Measurements from ENCODE around the gene PTPN2. TPM values are rescaled to one million over a fixed set of nuclear protein-coding genes. Genes with fewer than 3 reads are reported as not detected.

The PTPN2 gene
- total RNA-seq, 1 donor from 2014 or later = 23.9 TPM

- Mint-ChIP-seq H3K9me3 (ENCODE audit: unreplicated experiment) (no peaks in the 10 kb centered on the region), H3K4me3 (ENCODE audit: unreplicated experiment) (no peak overlapping the region), H3K4me1 (ENCODE audit: unreplicated experiment) (peaks cover 4% of the 10 kb centered on the region), H3K36me3 (ENCODE audit: low read depth, unreplicated experiment) (no peaks in the 10 kb centered on the region), H3K27me3 (ENCODE audit: unreplicated experiment) (no peaks in the 10 kb centered on the region), H3K27ac (ENCODE audit: unreplicated experiment) (no peak overlapping the region)
- no peak for DNase-seq (ENCODE audit: low spot score)
- no peak for TF ChIP-seq CTCF (IDR thresholded peaks at IDR 0.05; ENCODE audit: unreplicated experiment)
Observed at GRCh38 chr18:12786669-12787068, 97.4 kb downstream of the PTPN2 start.

GRCh38 chr18:12783524-12783923 lies 100.5 kb downstream of the PTPN2 start:
- H3K27me3 Mint-ChIP-seq (ENCODE audit: unreplicated experiment) = peaks cover 4% of the 10 kb centered on the region
- DNase-seq (ENCODE audit: low spot score) = no peak
- no peak for TF ChIP-seq CTCF (IDR thresholded peaks at IDR 0.05; ENCODE audit: unreplicated experiment)
- no peak overlapping the region for H3K27ac Mint-ChIP-seq (ENCODE audit: unreplicated experiment)
- peaks cover 4% of the 10 kb centered on the region for H3K4me1 Mint-ChIP-seq (ENCODE audit: unreplicated experiment)
- no peak overlapping the region for H3K4me3 Mint-ChIP-seq (ENCODE audit: unreplicated experiment)
- no peaks in the 10 kb centered on the region for H3K36me3 Mint-ChIP-seq (ENCODE audit: low read depth, unreplicated experiment)
- no peaks in the 10 kb centered on the region for H3K9me3 Mint-ChIP-seq (ENCODE audit: unreplicated experiment)

GRCh38 chr18:12782521-12782920 lies 101.5 kb downstream of the PTPN2 start:
- no peak for DNase-seq (ENCODE audit: low spot score)
- no peaks in the 10 kb centered on the region for H3K9me3 Mint-ChIP-seq (ENCODE audit: unreplicated experiment)
- no peak overlapping the region for H3K4me3 Mint-ChIP-seq (ENCODE audit: unreplicated experiment)
- H3K27ac Mint-ChIP-seq (ENCODE audit: unreplicated experiment) = no peak overlapping the region
- TF ChIP-seq CTCF (IDR thresholded peaks at IDR 0.05; ENCODE audit: unreplicated experiment) = no peak
- peaks cover 8% of the 10 kb centered on the region for H3K27me3 Mint-ChIP-seq (ENCODE audit: unreplicated experiment)
- H3K36me3 Mint-ChIP-seq (ENCODE audit: low read depth, unreplicated experiment) = no peaks in the 10 kb centered on the region
- H3K4me1 Mint-ChIP-seq (ENCODE audit: unreplicated experiment) = peaks cover 4% of the 10 kb centered on the region

- Mint-ChIP-seq H3K27ac (ENCODE audit: unreplicated experiment) (no peak overlapping the region), H3K9me3 (ENCODE audit: unreplicated experiment) (no peaks in the 10 kb centered on the region), H3K36me3 (ENCODE audit: low read depth, unreplicated experiment) (no peaks in the 10 kb centered on the region), H3K27me3 (ENCODE audit: unreplicated experiment) (peaks cover 13% of the 10 kb centered on the region), H3K4me1 (ENCODE audit: unreplicated experiment) (peaks cover 4% of the 10 kb centered on the region), H3K4me3 (ENCODE audit: unreplicated experiment) (no peak overlapping the region)
- DNase-seq (ENCODE audit: low spot score) = no peak
- no peak for TF ChIP-seq CTCF (IDR thresholded peaks at IDR 0.05; ENCODE audit: unreplicated experiment)
Observed at GRCh38 chr18:12779456-12779855, 104.6 kb downstream of the PTPN2 start.

GRCh38 chr18:12779043-12779442 lies 105.0 kb downstream of the PTPN2 start:
- H3K27ac Mint-ChIP-seq (ENCODE audit: unreplicated experiment) = no peak overlapping the region
- no peak overlapping the region for H3K4me3 Mint-ChIP-seq (ENCODE audit: unreplicated experiment)
- no peak for DNase-seq (ENCODE audit: low spot score)
- H3K36me3 Mint-ChIP-seq (ENCODE audit: low read depth, unreplicated experiment) = no peaks in the 10 kb centered on the region
- peaks cover 4% of the 10 kb centered on the region for H3K4me1 Mint-ChIP-seq (ENCODE audit: unreplicated experiment)
- peaks cover 13% of the 10 kb centered on the region for H3K27me3 Mint-ChIP-seq (ENCODE audit: unreplicated experiment)
- no peaks in the 10 kb centered on the region for H3K9me3 Mint-ChIP-seq (ENCODE audit: unreplicated experiment)
- no peak for TF ChIP-seq CTCF (IDR thresholded peaks at IDR 0.05; ENCODE audit: unreplicated experiment)

All from endothelial cell (in vitro differentiated cells).